Lower leg skin (tissue), 4 donors: ENCODE data around the gene ZRANB3. TPM values are rescaled to one million over a fixed set of nuclear protein-coding genes. Genes with fewer than 3 reads are reported as not detected.
"Not testable (repeated sequence)": the region's sequence is repeated elsewhere in the genome, so short reads cannot be mapped to it uniquely, and the experiment has no call there.

Experiments
- DNase-seq, 2 donors: peaks; one replicate each; pipeline ENCODE4 v3.0.0-alpha.2; 2019; ENCODE audit warnings: low spot score in 2 of 2
- H3K4me3 ChIP-seq: fragments of 200-600 bp; sonication (generic); 2 replicates; pipeline ENCODE4 v1.5.1; 2017; ENCODE audit warnings: mild to moderate bottlenecking, low read depth; ENCODE audit not compliant: poor library complexity, severe bottlenecking
- POLR2A ChIP-seq, 2 donors: fragments of 450-650 bp; IDR thresholded peaks; one replicate each; pipeline ENCODE4 v1.6.1; 2016 to 2017; ENCODE audit warnings: antibody characterized with exemption in 2 of 2, mild to moderate bottlenecking in 1 of 2, moderate library complexity in 1 of 2
- WGBS, 2 donors: methylation state at CpG; one replicate each; pipeline ENCODE4 v1.1.5; 2018; 5-methylcytosine and 5-hydroxymethylcytosine counted together
- intact Hi-C: fragments of 100-400 bp; cut with DNase I; formaldehyde crosslinking; loops from one replicate; pipeline ENCODE4 v1.15.0; 2023; ENCODE audit warnings: low total_unique reads
- total RNA-seq, 4 donors: library from RNA; depleted of rRNA; stranded (reverse); fragments of >200 nt; gene quantifications; one replicate each; pipeline ENCODE4 v1.1.0, GENCODE V29; 2016
- TF ChIP-seq, protein P1 (sequence below), 3 donors: fragments of 450-650 bp; IDR thresholded peaks; one replicate each; pipeline ENCODE4 v1.5.1; 2016; ENCODE audit warnings: antibody characterized with exemption in 3 of 3, mild to moderate bottlenecking in 3 of 3, moderate library complexity in 2 of 3

ZRANB3 gene
- total RNA-seq, 4 donors from 2014 or later: 2.1 to 8.1 (median 4.1) TPM

DNA sequence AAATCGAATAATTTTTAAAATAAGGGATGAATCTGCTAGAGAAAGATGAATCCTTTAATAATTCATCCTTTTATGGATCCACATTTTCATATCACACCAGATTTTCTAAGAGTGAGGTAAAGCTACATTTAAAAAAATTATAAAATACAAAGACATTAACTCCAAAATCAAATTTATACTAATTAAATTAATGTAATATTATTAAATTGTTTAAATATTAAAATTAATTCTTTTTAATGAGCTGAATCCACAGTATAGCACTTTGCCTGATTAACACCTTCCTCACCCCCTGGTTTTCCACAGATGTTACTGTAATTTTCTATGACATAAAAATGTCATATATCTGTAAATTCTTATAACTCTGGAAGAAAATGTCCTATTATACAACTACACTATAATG lies 26.2 kb downstream of the ZRANB3 start:
- intact Hi-C loops: no loop called here
- 85 to 92% methylated on average over 1 of the region's 1 CpG for WGBS, 2 donors
- TF ChIP-seq, protein P1, sequence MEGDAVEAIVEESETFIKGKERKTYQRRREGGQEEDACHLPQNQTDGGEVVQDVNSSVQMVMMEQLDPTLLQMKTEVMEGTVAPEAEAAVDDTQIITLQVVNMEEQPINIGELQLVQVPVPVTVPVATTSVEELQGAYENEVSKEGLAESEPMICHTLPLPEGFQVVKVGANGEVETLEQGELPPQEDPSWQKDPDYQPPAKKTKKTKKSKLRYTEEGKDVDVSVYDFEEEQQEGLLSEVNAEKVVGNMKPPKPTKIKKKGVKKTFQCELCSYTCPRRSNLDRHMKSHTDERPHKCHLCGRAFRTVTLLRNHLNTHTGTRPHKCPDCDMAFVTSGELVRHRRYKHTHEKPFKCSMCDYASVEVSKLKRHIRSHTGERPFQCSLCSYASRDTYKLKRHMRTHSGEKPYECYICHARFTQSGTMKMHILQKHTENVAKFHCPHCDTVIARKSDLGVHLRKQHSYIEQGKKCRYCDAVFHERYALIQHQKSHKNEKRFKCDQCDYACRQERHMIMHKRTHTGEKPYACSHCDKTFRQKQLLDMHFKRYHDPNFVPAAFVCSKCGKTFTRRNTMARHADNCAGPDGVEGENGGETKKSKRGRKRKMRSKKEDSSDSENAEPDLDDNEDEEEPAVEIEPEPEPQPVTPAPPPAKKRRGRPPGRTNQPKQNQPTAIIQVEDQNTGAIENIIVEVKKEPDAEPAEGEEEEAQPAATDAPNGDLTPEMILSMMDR (IDR thresholded peaks at IDR 0.05): no peak
- no peak for TF ChIP-seq POLR2A (IDR thresholded peaks at IDR 0.05)
- DNase-seq: no peak
- H3K4me3 ChIP-seq: no peak overlapping the region

DNA sequence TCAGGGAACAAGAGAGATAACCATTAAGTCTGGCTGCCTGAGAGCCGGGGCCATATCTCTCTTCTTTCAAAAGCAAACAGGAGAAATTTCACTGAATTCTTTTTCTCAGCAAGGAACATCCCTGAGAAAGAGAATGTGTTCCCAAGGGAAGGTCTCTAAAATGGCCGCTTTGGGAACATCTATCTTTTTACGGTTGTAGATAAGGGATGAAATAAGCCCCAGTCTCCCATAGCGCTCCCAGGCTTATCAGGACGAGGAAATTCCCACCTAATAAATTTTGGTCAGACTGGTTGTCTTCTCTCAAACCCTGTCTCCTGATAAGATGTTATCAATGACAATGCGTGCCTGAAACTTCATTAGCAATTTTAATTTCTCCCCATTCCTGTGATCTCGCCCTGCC lies 32.4 kb downstream of the ZRANB3 start:
- H3K4me3 ChIP-seq, intact Hi-C loops, DNase-seq: not testable (repeated sequence)
- whole genome bisulfite sequencing, 2 donors: 95 to 97% methylated on average over 7 of the region's 7 CpGs

DNA sequence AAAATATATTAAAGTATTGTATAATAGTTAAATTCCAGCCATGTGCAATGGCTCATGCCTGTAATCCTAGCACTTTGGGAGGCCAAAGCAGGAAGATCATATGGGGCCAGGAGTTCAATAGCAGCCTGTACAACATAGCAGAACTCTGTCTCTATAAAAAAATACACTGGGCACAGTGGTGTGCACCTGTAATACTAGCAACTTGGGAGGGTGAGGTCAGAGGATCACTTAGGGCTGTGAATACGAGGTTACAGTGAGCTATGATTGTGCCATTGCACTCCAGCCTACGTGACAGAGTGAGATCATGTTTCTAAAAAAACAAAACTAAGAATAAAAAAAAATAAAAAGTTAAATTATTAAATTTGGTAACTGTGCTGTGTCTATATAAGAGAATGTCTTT lies 36.1 kb downstream of the ZRANB3 start:
- no peak for DNase-seq
- intact Hi-C loops: no loop called here
- TF ChIP-seq, protein P1 (IDR thresholded peaks at IDR 0.05): no peak
- TF ChIP-seq POLR2A (IDR thresholded peaks at IDR 0.05): no peak
- no peak overlapping the region for H3K4me3 ChIP-seq
- WGBS, 2 donors: 89 to 99% methylated on average over 2 of the region's 2 CpGs

DNA sequence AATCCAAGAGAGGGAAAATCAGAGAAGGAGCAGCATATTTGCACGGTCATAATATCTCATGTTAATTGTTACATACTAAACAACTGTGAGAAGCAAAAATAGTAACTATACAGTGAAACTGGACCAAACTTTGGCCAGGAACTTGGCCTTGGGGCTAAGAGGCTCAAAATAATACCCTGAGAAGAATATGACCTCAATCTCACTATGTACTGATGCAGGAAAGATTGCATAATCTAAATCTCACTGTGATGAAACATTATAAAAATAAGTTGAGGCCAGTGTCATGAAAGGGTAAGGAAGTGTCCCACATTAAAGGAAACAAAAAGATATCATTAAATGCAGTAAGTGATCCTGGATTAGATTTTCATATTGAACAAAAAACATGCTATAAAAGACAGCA lies 36.5 kb downstream of the ZRANB3 start:
- DNase-seq: no peak
- TF ChIP-seq POLR2A (IDR thresholded peaks at IDR 0.05): no peak
- TF ChIP-seq, protein P1 (IDR thresholded peaks at IDR 0.05): no peak
- intact Hi-C loops: no loop called here
- WGBS, 2 donors: 90 to 97% methylated on average over 1 of the region's 1 CpG
- H3K4me3 ChIP-seq: no peak overlapping the region

DNA sequence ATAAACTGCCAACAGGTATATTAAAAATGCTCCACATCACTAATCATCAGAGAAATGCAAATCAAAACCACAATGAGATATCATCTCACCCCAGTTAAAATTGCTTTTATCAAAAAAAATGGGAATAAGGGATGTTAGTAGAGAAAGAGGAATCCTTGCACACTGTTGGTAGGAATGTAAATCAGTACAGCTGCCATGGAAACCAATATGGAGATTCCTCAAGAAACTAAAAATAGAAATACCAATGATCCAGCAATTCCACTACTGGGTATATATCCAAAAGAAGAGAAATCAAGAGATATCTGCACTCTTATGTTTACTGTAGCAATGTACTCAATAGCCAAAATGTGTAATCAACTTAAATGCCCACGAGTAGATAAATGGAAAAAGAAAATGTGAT lies 40.6 kb downstream of the ZRANB3 start:
- TF ChIP-seq POLR2A (IDR thresholded peaks at IDR 0.05): no peak
- TF ChIP-seq, protein P1 (IDR thresholded peaks at IDR 0.05): no peak
- no peak for DNase-seq
- H3K4me3 ChIP-seq: no peak overlapping the region
- WGBS, 2 donors: 89 to 95% methylated on average over 1 of the region's 1 CpG
- intact Hi-C loops: no loop called here

DNA sequence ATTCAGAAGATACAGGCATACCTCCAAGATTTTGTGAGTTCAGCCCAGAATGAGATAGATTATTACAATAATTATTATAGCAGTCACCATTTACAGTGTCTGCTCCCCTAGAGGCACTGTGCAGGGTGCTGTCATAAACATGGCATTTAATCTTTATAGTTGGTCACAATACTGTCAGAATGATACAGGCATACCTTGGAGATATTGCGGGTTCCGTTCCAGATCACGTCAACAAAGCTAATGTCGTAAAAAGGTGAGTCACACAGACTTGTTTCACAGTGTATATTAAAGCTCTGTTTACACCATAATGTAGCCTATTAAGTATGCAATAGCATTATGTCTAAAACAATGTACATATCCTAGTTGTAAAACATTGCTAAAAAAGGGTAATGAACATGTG lies 45.6 kb downstream of the ZRANB3 start:
- 95 to 96% methylated on average over 4 of the region's 4 CpGs for WGBS, 2 donors
- H3K4me3 ChIP-seq: no peak overlapping the region
- no peak for DNase-seq
- TF ChIP-seq, protein P1 (IDR thresholded peaks at IDR 0.05): no peak
- no peak for TF ChIP-seq POLR2A (IDR thresholded peaks at IDR 0.05)
- intact Hi-C loops: no loop called here
